ENCODE data around the gene MACROH2A1. TPM values are rescaled to one million over a fixed set of nuclear protein-coding genes. Genes with fewer than 3 reads are reported as not detected.

Gene MACROH2A1
- total and polyA plus RNA-seq, 2 experiments from 2014 or later: 64.9 to 81.6 TPM

DNA sequence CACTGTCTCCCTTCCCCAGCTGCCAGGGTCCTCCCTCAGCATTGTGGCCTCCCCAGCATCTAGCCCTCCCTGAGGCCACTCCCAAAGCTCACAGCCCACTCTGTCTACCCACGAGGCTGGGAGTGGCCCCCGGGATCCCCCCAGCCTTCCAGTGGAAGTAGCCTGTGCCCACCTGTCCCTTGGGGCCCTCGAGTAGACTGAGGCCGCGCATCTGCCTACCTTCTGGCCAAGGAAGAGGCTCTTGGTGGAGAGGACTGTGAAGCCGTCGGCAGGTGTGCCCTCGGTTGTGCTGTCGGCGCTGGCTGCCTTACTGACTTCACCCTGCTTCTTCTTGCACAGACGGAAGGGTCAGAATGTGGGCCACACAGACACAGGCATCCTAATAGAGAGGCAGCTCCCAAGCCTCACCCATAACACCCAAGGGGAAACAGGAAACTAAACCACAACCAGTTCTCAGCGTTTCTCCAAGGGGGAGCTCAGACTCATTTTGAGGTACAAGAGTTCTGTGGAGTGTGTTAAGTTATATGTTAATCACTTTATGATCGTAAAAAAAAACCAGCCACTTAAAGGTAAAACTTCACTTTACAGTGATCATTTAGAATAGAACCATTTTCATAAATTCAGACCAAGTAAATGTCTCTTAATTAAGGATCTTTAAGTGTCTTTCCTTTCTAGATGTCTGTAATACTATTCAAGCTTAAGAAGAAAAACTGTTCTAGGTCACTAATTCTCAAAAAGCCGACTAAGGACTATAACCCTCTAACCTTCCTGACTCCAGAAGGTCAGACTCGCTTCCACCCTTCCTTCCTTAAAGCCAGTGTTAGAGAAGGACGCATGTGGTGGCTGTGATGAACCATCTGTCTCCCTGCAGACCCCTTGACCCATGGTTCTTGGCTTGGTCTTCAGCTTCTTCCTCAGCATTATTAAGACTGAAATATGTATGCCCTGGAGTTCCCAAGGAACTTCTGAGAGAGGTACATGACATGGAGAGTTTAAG, 38.5 kb downstream of the MACROH2A1 start (continued):
- TF ChIP-seq, protein P1, sequence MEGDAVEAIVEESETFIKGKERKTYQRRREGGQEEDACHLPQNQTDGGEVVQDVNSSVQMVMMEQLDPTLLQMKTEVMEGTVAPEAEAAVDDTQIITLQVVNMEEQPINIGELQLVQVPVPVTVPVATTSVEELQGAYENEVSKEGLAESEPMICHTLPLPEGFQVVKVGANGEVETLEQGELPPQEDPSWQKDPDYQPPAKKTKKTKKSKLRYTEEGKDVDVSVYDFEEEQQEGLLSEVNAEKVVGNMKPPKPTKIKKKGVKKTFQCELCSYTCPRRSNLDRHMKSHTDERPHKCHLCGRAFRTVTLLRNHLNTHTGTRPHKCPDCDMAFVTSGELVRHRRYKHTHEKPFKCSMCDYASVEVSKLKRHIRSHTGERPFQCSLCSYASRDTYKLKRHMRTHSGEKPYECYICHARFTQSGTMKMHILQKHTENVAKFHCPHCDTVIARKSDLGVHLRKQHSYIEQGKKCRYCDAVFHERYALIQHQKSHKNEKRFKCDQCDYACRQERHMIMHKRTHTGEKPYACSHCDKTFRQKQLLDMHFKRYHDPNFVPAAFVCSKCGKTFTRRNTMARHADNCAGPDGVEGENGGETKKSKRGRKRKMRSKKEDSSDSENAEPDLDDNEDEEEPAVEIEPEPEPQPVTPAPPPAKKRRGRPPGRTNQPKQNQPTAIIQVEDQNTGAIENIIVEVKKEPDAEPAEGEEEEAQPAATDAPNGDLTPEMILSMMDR (conservative IDR thresholded peaks at IDR 0.05; ENCODE audit: low read depth in 2 of 2): no peak

DNA sequence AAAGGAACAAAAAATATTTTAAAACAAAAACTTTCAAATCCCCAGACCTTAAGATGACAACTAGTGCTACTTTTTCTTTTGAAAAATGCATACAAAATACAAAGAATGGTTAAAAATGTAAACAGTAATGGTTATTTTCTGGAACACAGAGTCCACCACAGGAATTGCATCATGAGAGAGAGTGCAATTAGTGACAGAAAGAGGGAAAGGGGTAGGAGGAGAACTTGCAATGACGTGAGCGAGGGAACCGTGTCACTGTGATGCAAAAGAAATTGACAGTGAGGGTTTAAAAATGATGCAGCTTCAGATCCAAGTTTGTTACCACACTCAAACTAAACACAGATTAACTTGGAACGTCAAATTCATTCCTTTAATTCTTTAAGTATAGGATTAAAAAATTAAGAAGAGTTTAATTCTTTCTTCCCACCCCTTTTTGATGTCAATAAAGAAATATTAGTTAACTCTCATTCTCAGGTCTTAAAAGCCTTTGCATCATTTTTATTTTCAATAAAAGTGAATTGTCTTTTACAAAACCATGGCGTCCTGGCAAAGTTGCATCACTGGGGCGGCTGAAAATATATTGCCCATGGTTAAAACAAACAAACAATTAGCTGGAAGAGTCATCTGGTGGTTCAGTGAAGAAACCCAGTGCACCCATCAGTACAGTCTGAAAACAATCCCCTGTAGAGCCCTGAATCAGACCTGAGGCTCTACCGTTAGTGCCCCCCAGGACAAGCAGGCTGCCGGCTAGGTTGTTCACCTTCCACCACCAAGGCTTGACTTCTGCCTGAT, 39.5 kb downstream of the MACROH2A1 start:
- Mint-ChIP-seq H3K9me3 (no peaks in the 10 kb centered on the region), H3K4me1 (no peaks in the 10 kb centered on the region), H3K27ac (no peak overlapping the region), H3K4me3 (no peak overlapping the region), H3K27me3 (ENCODE audit: insufficient read depth, low read depth, poor library complexity) (peaks cover 2% of the 10 kb centered on the region), H3K36me3 (ENCODE audit: low read depth) (peaks cover 22% of the 10 kb centered on the region; the same call in 2 of the 3 replicates)
- no peaks in the 10 kb centered on the region for H3K36me3 ChIP-seq (ENCODE audit: insufficient read depth)
- DNase-seq (ENCODE audit: low spot score) (no peak), ATAC-seq (no peak)
- no peaks in the 10 kb centered on the region for H3K27me3 ChIP-seq (ENCODE audit: insufficient read depth)
- H3K79me2 ChIP-seq (replicated peaks; ENCODE audit: insufficient read depth): no peaks in the 10 kb centered on the region
- H3K27ac ChIP-seq (ENCODE audit: low read depth): no peak overlapping the region
- H4K20me1 ChIP-seq (replicated peaks; ENCODE audit: insufficient read depth): no peaks in the 10 kb centered on the region; the same call in 1 of the 2 replicates
- no peak overlapping the region for H2AFZ ChIP-seq
- TF ChIP-seq JUNB (IDR thresholded peaks at IDR 0.05; ENCODE audit: unreplicated experiment): no peak
- TF ChIP-seq, protein P2, sequence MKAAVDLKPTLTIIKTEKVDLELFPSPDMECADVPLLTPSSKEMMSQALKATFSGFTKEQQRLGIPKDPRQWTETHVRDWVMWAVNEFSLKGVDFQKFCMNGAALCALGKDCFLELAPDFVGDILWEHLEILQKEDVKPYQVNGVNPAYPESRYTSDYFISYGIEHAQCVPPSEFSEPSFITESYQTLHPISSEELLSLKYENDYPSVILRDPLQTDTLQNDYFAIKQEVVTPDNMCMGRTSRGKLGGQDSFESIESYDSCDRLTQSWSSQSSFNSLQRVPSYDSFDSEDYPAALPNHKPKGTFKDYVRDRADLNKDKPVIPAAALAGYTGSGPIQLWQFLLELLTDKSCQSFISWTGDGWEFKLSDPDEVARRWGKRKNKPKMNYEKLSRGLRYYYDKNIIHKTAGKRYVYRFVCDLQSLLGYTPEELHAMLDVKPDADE (IDR thresholded peaks at IDR 0.05): no peak
- no peak for TF ChIP-seq ZNF331 (CRISPR knock-in tag; IDR thresholded peaks at IDR 0.05; ENCODE audit: low read depth)
- TF ChIP-seq NANOG (IDR thresholded peaks at IDR 0.05; ENCODE audit: borderline replicate concordance): no peak
- no peak for TF ChIP-seq EZH2 (IDR thresholded peaks at IDR 0.05; ENCODE audit: low read depth, unreplicated experiment)
- TF ChIP-seq ZNF114 (CRISPR knock-in tag; IDR thresholded peaks at IDR 0.05): no peak
- no peak for TF ChIP-seq CREB1 (CRISPR knock-in tag; IDR thresholded peaks at IDR 0.05; ENCODE audit: low read depth)
- no peak for TF ChIP-seq EZH2phosphoT487 (IDR thresholded peaks at IDR 0.05; ENCODE audit: unreplicated experiment)
- TF ChIP-seq POLR2AphosphoS5 (IDR thresholded peaks at IDR 0.05; ENCODE audit: low read depth): no peak
- no peak for TF ChIP-seq STAT1 (IDR thresholded peaks at IDR 0.05; ENCODE audit: unreplicated experiment)
- H3F3A ChIP-seq (replicated peaks; ENCODE audit: low read depth): no peaks in the 10 kb centered on the region
- H3K4me1 ChIP-seq (ENCODE audit: insufficient read depth): no peaks in the 10 kb centered on the region
- H3K4me2 ChIP-seq: no peak overlapping the region
- no peak overlapping the region for H3K4me3 ChIP-seq
- H3K9me2 ChIP-seq (ENCODE audit: insufficient read depth): no peaks in the 10 kb centered on the region

Measured in GM23338 (cell line).